ENCODE measurements around the gene NOP16.
A peak's percentile ranks its signal among the peaks of the same experiment; 100 is the strongest.

NOP16 gene

GRCh38 chr5:176365351-176366231 lies 22.8 kb downstream of the NOP16 start, which contains the start of gene ARL10:
ARL10 (plus strand) TSS chr5:176365487; CDS start chr5:176365564, 77 bp downstream.
- Histone ChIP-seq H3K27ac (no peak within 1 kb of the TSS), H3K27me3 (ENCODE audit: insufficient read depth, low read depth, severe bottlenecking) (no peaks in the 10 kb centered on the region), H3K9me3 (ENCODE audit: severe bottlenecking) (no peaks in the 10 kb centered on the region), H3K4me3 (ENCODE audit: low read depth, low read length) (peak within 1 kb of the TSS; percentile 82), H3K36me3 (peaks cover 7% of the 10 kb centered on the region)
- DNase-seq = peak; percentile 57
- TF ChIP-seq, protein P1, sequence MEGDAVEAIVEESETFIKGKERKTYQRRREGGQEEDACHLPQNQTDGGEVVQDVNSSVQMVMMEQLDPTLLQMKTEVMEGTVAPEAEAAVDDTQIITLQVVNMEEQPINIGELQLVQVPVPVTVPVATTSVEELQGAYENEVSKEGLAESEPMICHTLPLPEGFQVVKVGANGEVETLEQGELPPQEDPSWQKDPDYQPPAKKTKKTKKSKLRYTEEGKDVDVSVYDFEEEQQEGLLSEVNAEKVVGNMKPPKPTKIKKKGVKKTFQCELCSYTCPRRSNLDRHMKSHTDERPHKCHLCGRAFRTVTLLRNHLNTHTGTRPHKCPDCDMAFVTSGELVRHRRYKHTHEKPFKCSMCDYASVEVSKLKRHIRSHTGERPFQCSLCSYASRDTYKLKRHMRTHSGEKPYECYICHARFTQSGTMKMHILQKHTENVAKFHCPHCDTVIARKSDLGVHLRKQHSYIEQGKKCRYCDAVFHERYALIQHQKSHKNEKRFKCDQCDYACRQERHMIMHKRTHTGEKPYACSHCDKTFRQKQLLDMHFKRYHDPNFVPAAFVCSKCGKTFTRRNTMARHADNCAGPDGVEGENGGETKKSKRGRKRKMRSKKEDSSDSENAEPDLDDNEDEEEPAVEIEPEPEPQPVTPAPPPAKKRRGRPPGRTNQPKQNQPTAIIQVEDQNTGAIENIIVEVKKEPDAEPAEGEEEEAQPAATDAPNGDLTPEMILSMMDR (IDR thresholded peaks at IDR 0.05; ENCODE audit: low read depth, low read length) = no peak

GRCh38 chr5:176364765-176365350 lies 23.5 kb downstream of the NOP16 start:
- peaks cover 5% of the 10 kb centered on the region for H3K36me3 ChIP-seq
- no peak for DNase-seq
- H3K4me3 ChIP-seq (ENCODE audit: low read depth, low read length) = peak overlapping the region; percentile 82
- no peaks in the 10 kb centered on the region for H3K27me3 ChIP-seq (ENCODE audit: insufficient read depth, low read depth, severe bottlenecking)
- H3K9me3 ChIP-seq (ENCODE audit: severe bottlenecking) = no peaks in the 10 kb centered on the region
- no peak overlapping the region for H3K27ac ChIP-seq
- TF ChIP-seq, protein P1 (IDR thresholded peaks at IDR 0.05; ENCODE audit: low read depth, low read length) = no peak

DNA sequence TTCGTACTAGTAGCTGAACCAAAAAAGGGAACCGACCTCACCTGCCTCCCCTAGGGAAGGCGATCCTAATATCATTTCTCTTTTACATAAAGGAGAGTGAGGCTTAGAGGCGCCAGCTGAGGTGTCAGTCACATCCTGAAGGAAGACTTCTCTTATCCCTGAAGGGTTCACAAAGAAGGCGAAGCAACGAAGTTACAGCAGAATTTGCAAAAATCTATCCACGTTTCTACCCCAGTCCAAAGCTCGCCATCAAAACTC lies 26.2 kb downstream of the NOP16 start:
- Histone ChIP-seq H3K9me3 (ENCODE audit: severe bottlenecking) (no peaks in the 10 kb centered on the region), H3K36me3 (peaks cover 28% of the 10 kb centered on the region), H3K27me3 (ENCODE audit: insufficient read depth, low read depth, severe bottlenecking) (no peaks in the 10 kb centered on the region), H3K27ac (no peak overlapping the region), H3K4me3 (ENCODE audit: low read depth, low read length) (peak overlapping the region; percentile 95)
- TF ChIP-seq, protein P1 (IDR thresholded peaks at IDR 0.05; ENCODE audit: low read depth, low read length) = no peak
- no peak for DNase-seq

GRCh38 chr5:176361437-176362232 lies 26.8 kb downstream of the NOP16 start, which contains the start of gene KIAA1191:
KIAA1191 (minus strand) TSS chr5:176361764; CDS start chr5:176359508, 2,256 bp downstream.
- Histone ChIP-seq H3K36me3 (peaks cover 33% of the 10 kb centered on the region), H3K27ac (peak within 1 kb of the TSS; percentile 96), H3K4me3 (ENCODE audit: low read depth, low read length) (peak within 1 kb of the TSS; percentile 95), H3K27me3 (ENCODE audit: insufficient read depth, low read depth, severe bottlenecking) (no peaks in the 10 kb centered on the region), H3K9me3 (ENCODE audit: severe bottlenecking) (no peaks in the 10 kb centered on the region)
- TF ChIP-seq, protein P1 (IDR thresholded peaks at IDR 0.05; ENCODE audit: low read depth, low read length) = peak; percentile 39; the same call in 1 of the 2 replicates
- peak; percentile 94 for DNase-seq

- H3K4me3 ChIP-seq (ENCODE audit: low read depth, low read length) = peak overlapping the region; percentile 95
- no peaks in the 10 kb centered on the region for H3K27me3 ChIP-seq (ENCODE audit: insufficient read depth, low read depth, severe bottlenecking)
- H3K27ac ChIP-seq = peak overlapping the region; percentile 96
- H3K9me3 ChIP-seq (ENCODE audit: severe bottlenecking) = no peaks in the 10 kb centered on the region
- DNase-seq = peak; percentile 40
- H3K36me3 ChIP-seq = peaks cover 39% of the 10 kb centered on the region
- TF ChIP-seq, protein P1 (IDR thresholded peaks at IDR 0.05; ENCODE audit: low read depth, low read length) = no peak
Observed at GRCh38 chr5:176360894-176361436, 27.4 kb downstream of the NOP16 start.
